OCI-LY1 (cell line): ENCODE data around the gene JUN.

Source experiments
- H2AFZ ChIP-seq: fragments of 200-600 bp; sonication (generic), shearing (Covaris generic); 2 replicates; pipeline ENCODE4 v1.6.0; 2014; ENCODE audit warnings: antibody characterized with exemption, mild to moderate bottlenecking, low read length
- H3F3A ChIP-seq: fragments of 200-600 bp; sonication (generic), shearing (Covaris generic); 2 replicates; pipeline ENCODE4 v1.6.0; 2014; ENCODE audit warnings: mild to moderate bottlenecking, antibody characterized with exemption, low read length, moderate library complexity; ENCODE audit not compliant: insufficient read depth
- H3K27ac ChIP-seq: fragments of 200-600 bp; sonication (generic); 2 replicates; pipeline ENCODE4 v1.5.1; 2014; ENCODE audit warnings: low read length, mixed run types, mild to moderate bottlenecking, low read depth; ENCODE audit not compliant: poor library complexity, severe bottlenecking
- H3K27me3 ChIP-seq: fragments of 200-600 bp; sonication (generic); 2 replicates; pipeline ENCODE4 v1.6.0; 2014; ENCODE audit warnings: antibody characterized with exemption, mild to moderate bottlenecking, low read length, moderate library complexity; ENCODE audit not compliant: insufficient read depth
- H3K36me3 ChIP-seq: fragments of 200-600 bp; sonication (generic); 2 replicates; pipeline ENCODE4 v1.6.1; 2014; ENCODE audit warnings: mild to moderate bottlenecking, antibody characterized with exemption, low read length, moderate library complexity, mixed read lengths; ENCODE audit not compliant: insufficient read depth
- H3K4me1 ChIP-seq: fragments of 200-600 bp; sonication (generic); 2 replicates; pipeline ENCODE4 v1.5.1; 2014; ENCODE audit warnings: mild to moderate bottlenecking, low read length, moderate library complexity; ENCODE audit not compliant: insufficient read depth, severe bottlenecking
- H3K4me2 ChIP-seq: fragments of 200-600 bp; sonication (generic), shearing (Covaris generic); 2 replicates; pipeline ENCODE4 v1.6.1; 2014; ENCODE audit warnings: low read length
- H3K4me3 ChIP-seq: fragments of 200-600 bp; sonication (generic); 2 replicates; pipeline ENCODE4 v1.5.1; 2014; ENCODE audit warnings: low read length, low read depth, mild to moderate bottlenecking, mixed read lengths; ENCODE audit not compliant: poor library complexity, severe bottlenecking
- H3K79me2 ChIP-seq: fragments of 200-600 bp; shearing (Covaris generic); 2 replicates; pipeline ENCODE4 v1.6.1; 2016; ENCODE audit warnings: mixed run types, low read length, mixed read lengths; ENCODE audit not compliant: insufficient read depth
- H3K9ac ChIP-seq: fragments of 200-600 bp; sonication (generic), shearing (Covaris generic); 2 replicates; pipeline ENCODE4 v1.6.1; 2014; ENCODE audit warnings: mild to moderate bottlenecking, low read length, mixed read lengths
- H3K9me2 ChIP-seq: fragments of 200-600 bp; sonication (generic), shearing (Covaris generic); 2 replicates; pipeline ENCODE4 v1.6.1; 2014; ENCODE audit warnings: low read depth, mild to moderate bottlenecking, low read length, mixed read lengths
- H3K9me3 ChIP-seq: fragments of 200-600 bp; shearing (Covaris generic); 2 replicates; pipeline ENCODE4 v1.6.1; 2014; ENCODE audit warnings: low read length, mixed read lengths
- H4K20me1 ChIP-seq: fragments of 200-600 bp; sonication (generic), shearing (Covaris generic); 2 replicates; pipeline ENCODE4 v1.6.0; 2016; ENCODE audit warnings: mild to moderate bottlenecking, low read length; ENCODE audit not compliant: insufficient read depth
- EZH2 ChIP-seq: fragments of 200-600 bp; sonication (generic), shearing (Covaris generic); IDR thresholded peaks from 2 replicates; pipeline ENCODE4 v1.8.0; 2017; ENCODE audit warnings: borderline replicate concordance, mixed run types, mild to moderate bottlenecking, antibody characterized with exemption, low read length, moderate library complexity, mixed read lengths
- TF ChIP-seq, protein P1 (sequence below): fragments of 200-600 bp; sonication (generic), shearing (Covaris generic); IDR thresholded peaks from 2 replicates; pipeline ENCODE4 v1.5.1; 2017; ENCODE audit warnings: mild to moderate bottlenecking, antibody characterized with exemption, low read length, moderate library complexity, mixed read lengths

Gene JUN

DNA sequence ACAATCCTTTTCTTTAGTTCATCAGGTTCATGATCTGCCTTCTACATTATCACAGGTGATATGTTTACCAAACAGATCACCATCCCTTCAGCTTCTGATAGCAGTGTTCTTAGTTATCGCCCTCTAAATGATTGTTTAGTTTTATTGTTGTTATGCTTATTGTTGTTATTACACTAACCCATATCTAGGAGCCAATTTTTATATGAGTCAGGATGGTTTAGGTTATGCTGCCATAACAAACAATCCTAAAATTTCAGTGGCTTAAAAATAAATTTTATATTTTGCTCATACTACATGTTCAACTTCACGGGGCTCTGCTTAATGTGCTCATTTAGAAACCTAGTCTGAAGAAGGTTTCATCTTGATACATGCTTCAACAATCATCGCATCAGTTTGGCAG lies 4.4 kb upstream of the JUN start:
- Histone ChIP-seq H3K4me1 (peaks cover 13% of the 10 kb centered on the region), H3K4me2 (no peak overlapping the region), H3K27me3 (no peaks in the 10 kb centered on the region), H3K9ac (no peak overlapping the region), H3F3A (no peaks in the 10 kb centered on the region), H3K79me2 (no peaks in the 10 kb centered on the region), H3K27ac (no peak overlapping the region), H2AFZ (no peak overlapping the region), H3K36me3 (no peaks in the 10 kb centered on the region; the same call in 1 of the 2 replicates), H4K20me1 (no peaks in the 10 kb centered on the region), H3K4me3 (no peak overlapping the region), H3K9me3 (no peaks in the 10 kb centered on the region), H3K9me2 (no peaks in the 10 kb centered on the region)
- no peak for TF ChIP-seq EZH2
- TF ChIP-seq, protein P1, sequence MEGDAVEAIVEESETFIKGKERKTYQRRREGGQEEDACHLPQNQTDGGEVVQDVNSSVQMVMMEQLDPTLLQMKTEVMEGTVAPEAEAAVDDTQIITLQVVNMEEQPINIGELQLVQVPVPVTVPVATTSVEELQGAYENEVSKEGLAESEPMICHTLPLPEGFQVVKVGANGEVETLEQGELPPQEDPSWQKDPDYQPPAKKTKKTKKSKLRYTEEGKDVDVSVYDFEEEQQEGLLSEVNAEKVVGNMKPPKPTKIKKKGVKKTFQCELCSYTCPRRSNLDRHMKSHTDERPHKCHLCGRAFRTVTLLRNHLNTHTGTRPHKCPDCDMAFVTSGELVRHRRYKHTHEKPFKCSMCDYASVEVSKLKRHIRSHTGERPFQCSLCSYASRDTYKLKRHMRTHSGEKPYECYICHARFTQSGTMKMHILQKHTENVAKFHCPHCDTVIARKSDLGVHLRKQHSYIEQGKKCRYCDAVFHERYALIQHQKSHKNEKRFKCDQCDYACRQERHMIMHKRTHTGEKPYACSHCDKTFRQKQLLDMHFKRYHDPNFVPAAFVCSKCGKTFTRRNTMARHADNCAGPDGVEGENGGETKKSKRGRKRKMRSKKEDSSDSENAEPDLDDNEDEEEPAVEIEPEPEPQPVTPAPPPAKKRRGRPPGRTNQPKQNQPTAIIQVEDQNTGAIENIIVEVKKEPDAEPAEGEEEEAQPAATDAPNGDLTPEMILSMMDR, result no peak

DNA sequence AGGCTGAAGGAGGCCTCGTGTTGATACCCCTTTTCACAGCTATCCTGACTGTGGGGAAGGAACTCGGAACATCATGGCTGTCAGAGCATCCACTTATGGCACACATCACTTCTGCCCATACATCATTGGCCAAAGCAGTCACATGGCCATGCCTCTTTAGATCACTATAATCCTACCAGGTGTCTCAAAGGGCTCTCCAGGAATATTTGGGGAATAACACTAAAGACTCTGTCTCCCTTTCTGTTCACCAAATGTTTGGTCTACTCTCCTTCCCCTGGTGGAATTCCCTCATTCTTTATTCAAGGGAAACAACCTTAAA lies 3.0 kb upstream of the JUN start:
- H3K9me2 ChIP-seq, result no peaks in the 10 kb centered on the region
- no peaks in the 10 kb centered on the region for H3K9me3 ChIP-seq
- H2AFZ ChIP-seq, result no peak overlapping the region
- H3K79me2 ChIP-seq, result no peaks in the 10 kb centered on the region
- no peak overlapping the region for H3K9ac ChIP-seq
- H4K20me1 ChIP-seq, result no peaks in the 10 kb centered on the region
- no peak overlapping the region for H3K4me3 ChIP-seq
- peaks cover 26% of the 10 kb centered on the region for H3K4me1 ChIP-seq
- H3K27me3 ChIP-seq, result no peaks in the 10 kb centered on the region; the same call in 1 of the 2 replicates
- H3K27ac ChIP-seq, result no peak overlapping the region
- no peaks in the 10 kb centered on the region; the same call in 1 of the 2 replicates for H3K36me3 ChIP-seq
- H3F3A ChIP-seq, result no peaks in the 10 kb centered on the region
- TF ChIP-seq EZH2, result no peak
- TF ChIP-seq, protein P1, result no peak
- no peak overlapping the region for H3K4me2 ChIP-seq

DNA sequence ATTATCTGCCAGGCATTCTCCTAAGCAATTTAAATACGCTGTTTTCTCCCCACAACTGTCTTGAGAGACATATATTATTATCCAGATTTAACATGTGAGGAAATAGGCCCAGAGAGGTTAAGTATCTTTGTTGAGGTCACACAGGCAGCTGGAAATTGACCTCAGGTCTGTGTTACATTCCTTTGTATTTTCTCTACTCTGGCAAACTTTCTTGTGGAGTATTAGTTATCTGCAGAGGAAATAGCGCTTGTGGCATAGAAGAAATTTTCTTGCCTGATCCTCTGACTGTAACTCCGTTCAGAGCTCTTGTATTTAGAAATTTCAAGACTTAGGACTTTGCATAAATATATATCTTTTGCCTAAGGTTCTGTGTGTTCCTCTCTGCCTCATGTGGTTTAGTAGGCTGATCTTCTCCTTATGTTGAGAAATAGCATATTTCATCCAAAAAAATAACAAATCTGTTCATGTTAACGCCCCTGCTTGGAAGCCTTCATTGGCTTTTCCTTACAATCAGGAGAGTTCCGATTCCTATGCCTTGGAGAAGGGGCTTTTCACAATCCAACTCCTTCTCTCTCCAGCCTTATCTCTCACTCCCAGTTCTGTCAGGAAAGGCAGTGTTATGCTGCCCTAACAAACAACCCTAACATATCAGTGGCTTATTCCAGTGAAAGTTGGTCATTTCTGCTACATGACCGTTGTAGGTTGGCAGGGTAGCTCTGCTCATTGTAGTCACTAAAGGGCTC lies 2.5 kb upstream of the JUN start:
- TF ChIP-seq, protein P1, result no peak
- TF ChIP-seq EZH2, result no peak
- Histone ChIP-seq H3K9ac (no peak overlapping the region), H3K27me3 (no peaks in the 10 kb centered on the region; the same call in 1 of the 2 replicates), H3F3A (no peaks in the 10 kb centered on the region), H3K4me2 (no peak overlapping the region), H3K4me1 (peaks cover 30% of the 10 kb centered on the region), H3K9me3 (no peaks in the 10 kb centered on the region), H3K79me2 (no peaks in the 10 kb centered on the region), H3K9me2 (no peaks in the 10 kb centered on the region), H3K36me3 (no peaks in the 10 kb centered on the region; the same call in 1 of the 2 replicates), H2AFZ (no peak overlapping the region), H4K20me1 (no peaks in the 10 kb centered on the region), H3K4me3 (no peak overlapping the region), H3K27ac (no peak overlapping the region)
